ENCODE data around the gene MYO3B. TPM values are rescaled to one million over a fixed set of nuclear protein-coding genes. Genes with fewer than 3 reads are reported as not detected.
A peak's percentile ranks its signal among the peaks of the same experiment; 100 is the strongest.

The MYO3B gene
- total and polyA plus RNA-seq, 8 donors, result 0.38 to 1.3 (median 0.52) TPM

DNA sequence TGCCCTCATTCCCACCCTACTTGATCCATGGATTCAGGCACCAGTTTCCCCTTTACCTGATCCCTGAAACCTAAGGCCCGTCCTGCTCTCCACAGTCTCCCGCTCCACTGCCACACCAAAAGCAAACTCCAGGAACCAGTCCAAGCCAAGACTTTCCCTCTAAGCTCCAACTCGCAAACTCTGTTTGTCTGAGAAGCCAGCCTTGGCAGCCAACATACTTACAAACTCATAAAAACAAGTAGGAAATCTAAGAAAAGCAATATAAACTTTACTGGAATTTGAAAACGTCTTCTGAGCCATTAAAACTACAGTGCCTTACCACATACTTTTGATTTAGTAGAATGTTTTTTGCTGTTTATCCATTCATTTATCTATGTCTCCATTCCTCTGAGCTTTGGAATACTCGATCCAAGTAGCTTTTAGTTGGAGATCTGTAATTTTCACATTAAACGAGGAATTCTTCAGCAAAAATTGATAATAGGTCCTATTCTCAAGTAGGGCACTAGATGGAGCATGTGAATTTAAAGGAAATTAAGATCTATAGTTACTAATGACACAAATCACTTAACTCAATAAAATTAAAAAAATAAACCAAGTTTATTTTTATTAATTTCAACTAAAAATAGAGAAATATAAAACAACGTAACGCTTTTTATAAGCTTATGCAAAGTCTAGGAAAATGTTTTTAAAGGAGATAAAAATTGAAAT lies 199.7 kb downstream of the MYO3B start:
- intact Hi-C loops (cut with DNase I), result loop anchor here in 1 of 3 donors (10.0 kb wide), 1 partner anchor 437 kb away; the partner anchor contains the start of gene GAD1
- no peak for DNase-seq
- peak; percentile 37 for FAIRE-seq
- WGBS, 2 donors, result 74 to 77% methylated on average over 8 of the region's 8 CpGs
- Histone ChIP-seq H3K9me3 (no peaks in the 10 kb centered on the region), H3K27ac (no peak overlapping the region), H3K27me3 (peaks cover 0 to 2% (median 0%) of the 10 kb centered on the region in 4 donors), H3K4me1 (no peaks in the 10 kb centered on the region), H3K4me3 (no peak overlapping the region), H3K36me3 (no peaks in the 10 kb centered on the region)
- no peak for ATAC-seq
- TF ChIP-seq, protein P1, sequence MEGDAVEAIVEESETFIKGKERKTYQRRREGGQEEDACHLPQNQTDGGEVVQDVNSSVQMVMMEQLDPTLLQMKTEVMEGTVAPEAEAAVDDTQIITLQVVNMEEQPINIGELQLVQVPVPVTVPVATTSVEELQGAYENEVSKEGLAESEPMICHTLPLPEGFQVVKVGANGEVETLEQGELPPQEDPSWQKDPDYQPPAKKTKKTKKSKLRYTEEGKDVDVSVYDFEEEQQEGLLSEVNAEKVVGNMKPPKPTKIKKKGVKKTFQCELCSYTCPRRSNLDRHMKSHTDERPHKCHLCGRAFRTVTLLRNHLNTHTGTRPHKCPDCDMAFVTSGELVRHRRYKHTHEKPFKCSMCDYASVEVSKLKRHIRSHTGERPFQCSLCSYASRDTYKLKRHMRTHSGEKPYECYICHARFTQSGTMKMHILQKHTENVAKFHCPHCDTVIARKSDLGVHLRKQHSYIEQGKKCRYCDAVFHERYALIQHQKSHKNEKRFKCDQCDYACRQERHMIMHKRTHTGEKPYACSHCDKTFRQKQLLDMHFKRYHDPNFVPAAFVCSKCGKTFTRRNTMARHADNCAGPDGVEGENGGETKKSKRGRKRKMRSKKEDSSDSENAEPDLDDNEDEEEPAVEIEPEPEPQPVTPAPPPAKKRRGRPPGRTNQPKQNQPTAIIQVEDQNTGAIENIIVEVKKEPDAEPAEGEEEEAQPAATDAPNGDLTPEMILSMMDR (IDR thresholded peaks at IDR 0.05), result no peak

DNA sequence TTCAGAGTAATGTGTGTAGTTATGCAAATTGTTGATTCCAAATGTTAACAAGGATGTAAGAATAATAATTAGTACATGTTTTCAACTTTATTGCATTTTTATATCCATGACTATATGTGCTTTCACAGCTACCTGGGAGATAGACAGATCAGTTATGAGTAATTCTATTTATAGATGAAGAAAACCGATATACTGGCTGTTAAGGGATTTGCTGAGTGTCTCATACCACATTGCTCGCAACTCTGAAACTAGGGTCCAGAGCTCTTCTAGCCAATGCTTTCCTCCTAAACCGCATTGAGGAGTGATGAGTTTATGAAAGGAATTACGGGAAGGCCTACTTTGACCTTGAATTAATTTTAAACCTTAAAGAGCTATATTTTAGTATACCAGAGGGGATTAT lies 202.3 kb downstream of the MYO3B start:
- H3K27me3 ChIP-seq, result peaks cover 0 to 2% (median 0%) of the 10 kb centered on the region in 4 donors
- H3K9me3 ChIP-seq, result no peaks in the 10 kb centered on the region
- no peak for DNase-seq
- no peak for ATAC-seq
- H3K27ac ChIP-seq, result no peak overlapping the region
- intact Hi-C loops (cut with DNase I), result no loop called here
- 65 to 82% methylated on average over 4 of the region's 4 CpGs for WGBS, 2 donors
- no peak for FAIRE-seq
- H3K36me3 ChIP-seq, result no peaks in the 10 kb centered on the region
- TF ChIP-seq, protein P1 (IDR thresholded peaks at IDR 0.05), result no peak
- H3K4me3 ChIP-seq, result no peak overlapping the region
- H3K4me1 ChIP-seq, result no peaks in the 10 kb centered on the region

DNA sequence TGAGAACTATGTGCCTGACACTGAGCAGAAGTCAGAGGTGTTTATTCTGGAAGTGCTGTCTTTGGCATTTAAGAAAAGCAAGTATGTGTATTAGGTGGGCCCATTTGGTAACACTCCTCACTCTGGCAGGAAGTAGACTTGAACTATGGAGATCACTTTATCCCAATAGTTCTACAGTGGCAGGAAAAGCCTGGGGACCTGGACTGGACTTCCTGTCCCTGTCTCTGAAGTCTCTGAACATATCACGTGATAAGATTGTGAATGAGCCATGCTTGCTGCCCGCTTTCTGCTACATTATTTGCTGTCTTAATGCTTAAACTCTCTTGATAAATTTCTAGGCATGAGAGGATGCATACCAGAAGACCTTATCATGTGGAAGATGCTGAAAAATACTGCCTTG lies 203.7 kb downstream of the MYO3B start:
- Histone ChIP-seq H3K27ac (no peak overlapping the region), H3K36me3 (no peaks in the 10 kb centered on the region), H3K27me3 (peaks cover 0 to 2% (median 0%) of the 10 kb centered on the region in 4 donors), H3K9me3 (no peaks in the 10 kb centered on the region), H3K4me1 (no peaks in the 10 kb centered on the region), H3K4me3 (no peak overlapping the region)
- WGBS, 2 donors, result 81 to 87% methylated on average over 2 of the region's 2 CpGs
- ATAC-seq (no peak), DNase-seq (no peak), FAIRE-seq (no peak)
- TF ChIP-seq, protein P1 (IDR thresholded peaks at IDR 0.05), result no peak
- intact Hi-C loops (cut with DNase I), result no loop called here

DNA sequence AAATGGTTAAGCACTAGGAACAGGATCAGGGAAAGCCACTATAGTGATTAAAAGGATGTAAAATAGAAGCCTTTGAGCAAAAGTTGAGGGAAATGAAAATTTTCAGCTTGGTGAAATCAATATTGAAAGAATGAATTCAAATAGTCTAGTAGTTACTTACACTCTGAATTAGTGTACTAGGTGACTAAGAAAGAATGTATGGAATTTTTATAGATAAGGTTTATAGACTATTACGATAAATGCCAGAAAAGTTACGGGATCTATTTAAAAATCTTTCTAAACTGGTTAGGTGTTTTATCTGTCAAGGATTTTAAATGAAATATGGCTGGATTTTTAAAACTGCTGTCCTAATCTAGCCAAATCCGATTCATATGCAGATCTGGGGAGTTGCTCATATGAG lies 208.6 kb downstream of the MYO3B start:
- ATAC-seq (no peak), DNase-seq (no peak), FAIRE-seq (no peak)
- no peaks in the 10 kb centered on the region for H3K36me3 ChIP-seq
- 41 to 52% methylated on average over 3 of the region's 3 CpGs for WGBS, 2 donors
- intact Hi-C loops (cut with DNase I), result no loop called here
- no peaks in the 10 kb centered on the region for H3K9me3 ChIP-seq
- H3K4me3 ChIP-seq, result no peak overlapping the region
- no peaks in the 10 kb centered on the region for H3K4me1 ChIP-seq
- H3K27ac ChIP-seq, result no peak overlapping the region
- TF ChIP-seq, protein P1 (IDR thresholded peaks at IDR 0.05), result no peak
- no peaks in the 10 kb centered on the region for H3K27me3 ChIP-seq

DNA sequence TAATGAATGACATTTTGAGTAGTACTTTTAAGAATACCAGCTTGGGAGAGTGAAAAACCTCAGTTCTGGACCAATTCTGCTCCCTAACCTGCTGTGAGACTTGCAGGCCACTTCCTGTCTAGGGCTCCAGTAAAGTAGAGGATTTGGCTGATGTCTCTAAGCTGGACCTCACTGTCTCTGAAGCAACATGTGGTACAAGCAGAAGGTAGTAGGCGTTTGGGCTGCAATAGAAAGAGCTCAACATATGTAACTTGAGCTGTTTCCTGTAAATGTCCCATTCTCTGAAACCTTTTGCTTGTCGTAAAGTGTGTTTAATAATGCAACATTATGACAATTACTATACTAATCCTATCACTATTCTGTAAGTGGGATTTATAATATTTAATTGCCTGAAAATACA lies 213.1 kb downstream of the MYO3B start:
- 69 to 74% methylated on average over 2 of the region's 2 CpGs for WGBS, 2 donors

More for the DNA sequence above, 213.1 kb downstream of the MYO3B start:
- TF ChIP-seq, protein P1 (IDR thresholded peaks at IDR 0.05), result no peak
- FAIRE-seq, result no peak
- no peak for ATAC-seq
- intact Hi-C loops (cut with DNase I), result no loop called here
- H3K4me1 ChIP-seq, result peaks cover 7 to 10% (median 9%) of the 10 kb centered on the region in 3 donors
- no peak for DNase-seq
- no peaks in the 10 kb centered on the region for H3K9me3 ChIP-seq
- no peaks in the 10 kb centered on the region for H3K36me3 ChIP-seq
- no peak overlapping the region for H3K27ac ChIP-seq
- H3K4me3 ChIP-seq, result no peak overlapping the region
- no peaks in the 10 kb centered on the region for H3K27me3 ChIP-seq

All from pancreas (tissue), 10 donors.